Measurements from ENCODE around the gene PAK1.

The PAK1 gene

DNA sequence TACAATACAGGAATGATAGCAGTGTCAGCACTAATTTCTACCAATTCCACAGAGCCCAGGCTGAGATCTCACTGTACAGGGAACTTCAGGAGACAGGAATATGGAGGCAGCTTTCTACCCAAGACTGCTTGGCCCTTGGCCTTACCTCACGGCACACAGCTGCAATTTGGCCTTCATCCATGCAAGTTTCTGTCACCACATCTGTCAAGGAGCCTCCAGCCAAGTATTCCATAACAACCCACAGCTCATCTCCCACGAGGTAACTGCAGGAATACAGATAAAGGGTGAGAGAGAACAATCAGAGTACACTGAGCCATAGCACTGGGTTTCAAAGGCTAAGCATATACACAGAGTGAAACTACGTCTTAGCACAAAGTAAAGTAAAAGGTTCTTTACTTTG, 133.4 kb downstream of the PAK1 start:
- Histone ChIP-seq H3K4me1 (ENCODE audit: control insufficient read depth, insufficient read depth, low read length) (no peaks in the 10 kb centered on the region), H3K27me3 (ENCODE audit: control insufficient read depth, insufficient read depth, low read length) (no peaks in the 10 kb centered on the region), H3K36me3 (ENCODE audit: control insufficient read depth, insufficient read depth, low read length) (peaks cover 95% of the 10 kb centered on the region), H3K9me3 (ENCODE audit: control insufficient read depth, insufficient read depth, low read depth, low read length) (no peaks in the 10 kb centered on the region), H3K27ac (ENCODE audit: low read depth, low read length) (no peak overlapping the region), H3K9ac (ENCODE audit: low read length) (no peak overlapping the region), H3K4me3 (ENCODE audit: low read depth, low read length) (no peak overlapping the region)

DNA sequence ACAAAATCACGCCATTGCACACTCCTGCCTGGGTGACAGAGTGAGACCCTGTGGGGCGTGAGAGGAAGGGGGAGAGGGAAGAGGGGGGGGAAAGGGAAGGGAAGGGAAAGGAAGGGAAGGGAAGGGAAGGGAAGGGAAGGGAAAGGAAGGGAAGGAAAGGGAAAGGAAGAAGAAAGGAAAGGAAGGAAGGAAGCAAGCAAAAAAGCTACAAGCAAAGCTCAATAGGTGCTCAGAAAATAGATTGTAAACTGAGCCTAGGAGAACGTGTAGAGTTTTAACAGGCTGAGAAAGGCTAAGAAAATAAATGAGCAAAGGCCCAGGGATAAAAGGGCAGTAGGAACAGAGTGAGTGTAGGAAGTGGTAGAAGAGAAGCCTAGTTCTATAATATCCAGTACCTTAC, 141.6 kb downstream of the PAK1 start:
- peaks cover 10% of the 10 kb centered on the region for H3K9me3 ChIP-seq (ENCODE audit: control insufficient read depth, insufficient read depth, low read depth, low read length)
- no peak overlapping the region for H3K27ac ChIP-seq (ENCODE audit: low read depth, low read length)
- H3K4me1 ChIP-seq (ENCODE audit: control insufficient read depth, insufficient read depth, low read length), result no peaks in the 10 kb centered on the region
- H3K27me3 ChIP-seq (ENCODE audit: control insufficient read depth, insufficient read depth, low read length), result no peaks in the 10 kb centered on the region
- H3K36me3 ChIP-seq (ENCODE audit: control insufficient read depth, insufficient read depth, low read length), result peaks cover 56% of the 10 kb centered on the region
- no peak overlapping the region for H3K4me3 ChIP-seq (ENCODE audit: low read depth, low read length)
- H3K9ac ChIP-seq (ENCODE audit: low read length), result no peak overlapping the region

DNA sequence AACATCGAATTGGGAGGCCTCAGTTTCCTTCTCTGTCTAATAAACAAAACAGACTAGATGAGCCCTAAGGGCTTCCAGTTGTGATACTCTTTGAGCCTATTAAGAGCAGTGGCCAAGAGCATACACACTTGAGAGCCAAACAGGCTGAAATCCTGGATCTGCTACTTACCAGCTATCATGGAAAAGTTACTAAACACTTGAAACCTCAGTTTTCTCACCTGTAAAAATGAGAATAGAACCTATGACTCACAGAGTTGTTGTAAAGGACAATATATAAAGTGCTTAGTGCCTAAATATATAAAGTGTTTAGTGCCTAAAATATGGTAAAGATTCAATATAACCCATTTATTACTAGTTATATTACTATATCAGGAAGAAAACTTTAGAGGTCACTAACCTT, 148.7 kb downstream of the PAK1 start:
- H3K36me3 ChIP-seq (ENCODE audit: control insufficient read depth, insufficient read depth, low read length), result peaks cover 50% of the 10 kb centered on the region
- H3K4me1 ChIP-seq (ENCODE audit: control insufficient read depth, insufficient read depth, low read length), result no peaks in the 10 kb centered on the region

DNA sequence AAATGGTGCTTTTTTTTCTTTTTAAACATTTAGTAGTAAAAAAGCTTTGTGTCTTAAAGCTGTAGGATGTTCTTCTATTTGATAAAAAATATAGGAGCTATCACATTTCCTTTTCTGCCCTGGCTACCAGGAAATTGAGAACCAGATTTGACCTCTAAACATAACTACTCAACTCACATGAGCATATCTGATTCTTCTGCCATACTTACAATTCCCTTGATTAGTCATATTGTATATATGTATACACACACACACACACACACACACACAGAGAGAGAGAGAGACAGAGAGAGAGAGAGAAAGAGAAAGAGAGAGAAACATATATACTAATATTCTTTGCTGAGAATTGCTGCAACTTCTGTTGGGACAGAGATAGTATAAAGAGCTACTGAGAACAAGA, 149.4 kb downstream of the PAK1 start:
- Histone ChIP-seq H3K4me1 (ENCODE audit: control insufficient read depth, insufficient read depth, low read length) (no peaks in the 10 kb centered on the region), H3K9me3 (ENCODE audit: control insufficient read depth, insufficient read depth, low read depth, low read length) (no peaks in the 10 kb centered on the region), H3K9ac (ENCODE audit: low read length) (no peak overlapping the region), H3K27me3 (ENCODE audit: control insufficient read depth, insufficient read depth, low read length) (no peaks in the 10 kb centered on the region), H3K27ac (ENCODE audit: low read depth, low read length) (no peak overlapping the region), H3K36me3 (ENCODE audit: control insufficient read depth, insufficient read depth, low read length) (peaks cover 50% of the 10 kb centered on the region), H3K4me3 (ENCODE audit: low read depth, low read length) (no peak overlapping the region)

More for the DNA sequence above, 148.7 kb downstream of the PAK1 start:
- no peak overlapping the region for H3K4me3 ChIP-seq (ENCODE audit: low read depth, low read length)
- no peak overlapping the region for H3K9ac ChIP-seq (ENCODE audit: low read length)
- H3K27me3 ChIP-seq (ENCODE audit: control insufficient read depth, insufficient read depth, low read length), result no peaks in the 10 kb centered on the region
- H3K27ac ChIP-seq (ENCODE audit: low read depth, low read length), result no peak overlapping the region
- no peaks in the 10 kb centered on the region for H3K9me3 ChIP-seq (ENCODE audit: control insufficient read depth, insufficient read depth, low read depth, low read length)

DNA sequence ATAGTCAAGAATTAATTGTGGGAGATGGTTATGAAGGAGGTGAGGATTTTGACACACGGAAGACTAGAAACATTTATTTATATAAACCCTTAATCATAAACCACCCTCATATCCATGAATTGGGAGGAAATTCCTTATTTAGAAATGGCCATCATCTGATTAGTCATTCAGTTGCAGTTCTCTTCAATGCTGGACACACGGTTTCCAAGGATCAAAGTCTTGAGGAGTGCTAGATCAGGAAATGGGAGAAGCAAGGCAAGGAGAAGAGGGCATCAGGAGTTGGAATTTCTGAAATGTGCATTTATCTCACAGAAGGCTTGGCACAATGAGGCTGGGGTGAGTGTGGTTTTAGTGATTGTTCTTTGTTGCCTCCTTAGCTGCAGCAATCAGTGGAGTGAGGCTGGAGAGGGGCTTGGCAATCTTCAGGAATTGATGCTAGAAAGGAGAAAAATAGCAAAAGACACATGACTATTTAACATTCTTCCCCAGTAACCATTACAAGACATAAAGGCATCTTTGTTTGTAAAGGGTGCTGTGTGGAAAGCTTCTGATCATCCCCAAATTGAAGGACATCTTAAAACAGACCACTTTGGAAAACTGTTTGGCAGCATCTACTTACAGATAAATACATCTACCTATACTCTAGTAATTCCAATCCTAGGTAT, 150.8 kb downstream of the PAK1 start:
- no peaks in the 10 kb centered on the region for H3K27me3 ChIP-seq (ENCODE audit: control insufficient read depth, insufficient read depth, low read length)
- no peak overlapping the region for H3K27ac ChIP-seq (ENCODE audit: low read depth, low read length)
- H3K4me3 ChIP-seq (ENCODE audit: low read depth, low read length), result no peak overlapping the region
- peaks cover 50% of the 10 kb centered on the region for H3K36me3 ChIP-seq (ENCODE audit: control insufficient read depth, insufficient read depth, low read length)
- no peaks in the 10 kb centered on the region for H3K4me1 ChIP-seq (ENCODE audit: control insufficient read depth, insufficient read depth, low read length)
- no peaks in the 10 kb centered on the region for H3K9me3 ChIP-seq (ENCODE audit: control insufficient read depth, insufficient read depth, low read depth, low read length)
- H3K9ac ChIP-seq (ENCODE audit: low read length), result no peak overlapping the region

DNA sequence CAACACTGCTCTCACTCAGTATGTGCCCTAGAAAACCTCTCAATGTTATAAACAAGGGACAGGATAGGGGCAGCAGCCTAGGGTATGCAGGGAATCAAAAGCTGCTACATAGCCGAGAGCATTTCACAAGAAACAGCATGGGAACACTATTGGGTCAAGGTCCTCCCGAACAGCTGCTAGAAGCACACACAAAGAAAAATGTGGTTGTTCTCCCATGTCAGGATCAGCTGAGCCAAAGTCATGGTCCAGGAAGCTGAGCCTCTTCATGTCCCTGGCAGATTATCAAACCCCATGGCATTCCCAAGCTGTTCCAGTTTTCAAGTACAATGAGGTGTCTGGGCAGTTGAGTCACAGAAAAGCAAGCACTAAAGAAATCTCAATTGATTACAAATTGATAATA, 151.4 kb downstream of the PAK1 start:
- no peaks in the 10 kb centered on the region for H3K9me3 ChIP-seq (ENCODE audit: control insufficient read depth, insufficient read depth, low read depth, low read length)
- H3K36me3 ChIP-seq (ENCODE audit: control insufficient read depth, insufficient read depth, low read length), result peaks cover 50% of the 10 kb centered on the region
- H3K9ac ChIP-seq (ENCODE audit: low read length), result no peak overlapping the region
- H3K4me1 ChIP-seq (ENCODE audit: control insufficient read depth, insufficient read depth, low read length), result no peaks in the 10 kb centered on the region
- no peak overlapping the region for H3K27ac ChIP-seq (ENCODE audit: low read depth, low read length)
- H3K4me3 ChIP-seq (ENCODE audit: low read depth, low read length), result no peak overlapping the region
- no peaks in the 10 kb centered on the region for H3K27me3 ChIP-seq (ENCODE audit: control insufficient read depth, insufficient read depth, low read length)

DNA sequence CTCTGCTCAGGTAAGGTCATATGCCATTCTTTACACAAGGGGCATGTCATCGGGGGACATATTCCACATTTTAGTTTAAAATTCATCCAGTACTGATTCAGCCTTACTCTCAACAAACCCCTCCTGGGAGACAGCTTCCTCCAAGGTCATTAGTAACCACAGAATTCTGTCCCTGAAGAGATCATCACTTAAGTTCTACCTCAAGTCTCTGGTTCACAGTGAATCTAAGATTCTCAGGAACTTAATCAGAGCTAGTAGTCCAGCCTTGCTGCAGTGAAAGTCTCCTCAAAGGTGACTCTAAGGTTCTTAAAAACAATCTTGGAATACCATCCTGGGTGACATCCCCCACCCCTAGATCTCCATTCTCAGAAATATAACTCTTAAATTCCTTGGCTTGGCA, 153.5 kb downstream of the PAK1 start:
- Histone ChIP-seq H3K27me3 (ENCODE audit: control insufficient read depth, insufficient read depth, low read length) (no peaks in the 10 kb centered on the region), H3K9me3 (ENCODE audit: control insufficient read depth, insufficient read depth, low read depth, low read length) (no peaks in the 10 kb centered on the region), H3K9ac (ENCODE audit: low read length) (no peak overlapping the region), H3K27ac (ENCODE audit: low read depth, low read length) (no peak overlapping the region), H3K4me1 (ENCODE audit: control insufficient read depth, insufficient read depth, low read length) (no peaks in the 10 kb centered on the region), H3K4me3 (ENCODE audit: low read depth, low read length) (no peak overlapping the region), H3K36me3 (ENCODE audit: control insufficient read depth, insufficient read depth, low read length) (peaks cover 38% of the 10 kb centered on the region)

DNA sequence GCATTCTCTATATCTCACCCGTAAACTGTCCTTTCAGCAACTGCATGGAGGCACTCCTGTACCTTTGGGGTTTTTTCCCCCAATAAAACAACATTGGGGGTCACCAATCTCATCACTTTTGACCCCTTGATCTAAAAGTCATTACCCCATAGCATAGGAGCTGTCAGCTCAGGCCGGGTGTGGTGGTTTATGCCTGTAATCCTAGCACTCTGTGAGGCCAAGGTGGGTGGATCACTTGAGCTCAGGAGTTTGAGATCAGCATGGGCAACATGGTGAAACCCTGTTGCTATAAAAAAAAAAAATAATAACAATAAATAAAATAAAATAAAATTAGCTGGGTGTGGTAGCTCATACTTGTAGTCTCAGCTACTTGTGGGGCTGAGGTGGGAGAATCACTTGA, 155.3 kb downstream of the PAK1 start:
- peaks cover 22% of the 10 kb centered on the region for H3K36me3 ChIP-seq (ENCODE audit: control insufficient read depth, insufficient read depth, low read length)
- H3K9ac ChIP-seq (ENCODE audit: low read length), result no peak overlapping the region
- H3K27ac ChIP-seq (ENCODE audit: low read depth, low read length), result no peak overlapping the region
- no peaks in the 10 kb centered on the region for H3K27me3 ChIP-seq (ENCODE audit: control insufficient read depth, insufficient read depth, low read length)
- H3K4me1 ChIP-seq (ENCODE audit: control insufficient read depth, insufficient read depth, low read length), result no peaks in the 10 kb centered on the region
- no peak overlapping the region for H3K4me3 ChIP-seq (ENCODE audit: low read depth, low read length)
- no peaks in the 10 kb centered on the region for H3K9me3 ChIP-seq (ENCODE audit: control insufficient read depth, insufficient read depth, low read depth, low read length)

DNA sequence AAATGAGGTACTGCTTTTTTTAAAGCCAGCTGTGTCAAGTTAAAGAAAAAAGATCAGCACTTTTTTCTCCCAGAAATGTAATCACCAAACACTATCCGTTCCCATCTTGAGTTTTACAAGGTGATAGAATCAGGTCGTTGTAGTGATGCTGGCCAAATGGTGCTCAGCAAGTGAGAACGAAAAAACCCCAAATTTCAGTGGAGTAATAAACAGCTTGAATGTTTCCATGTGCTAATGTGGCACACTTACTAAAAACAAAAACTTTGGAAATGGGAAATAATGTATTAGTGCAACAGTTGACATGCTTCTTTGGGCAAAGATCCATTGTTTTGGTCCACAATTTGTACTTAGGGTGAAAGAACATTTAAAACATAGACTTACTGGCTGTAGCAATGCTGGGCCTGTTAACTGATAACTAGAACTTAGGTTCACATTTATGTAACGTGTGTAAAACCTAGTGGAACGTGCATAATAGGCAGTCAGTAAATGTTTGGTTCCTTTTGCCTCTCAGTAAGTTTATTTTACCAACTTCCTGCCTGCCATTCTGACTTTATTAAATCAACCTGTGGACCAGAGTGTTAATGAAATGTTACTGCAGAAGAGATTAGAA, 157.1 kb downstream of the PAK1 start:
- H3K9me3 ChIP-seq (ENCODE audit: control insufficient read depth, insufficient read depth, low read depth, low read length), result no peaks in the 10 kb centered on the region
- H3K9ac ChIP-seq (ENCODE audit: low read length), result no peak overlapping the region
- H3K4me3 ChIP-seq (ENCODE audit: low read depth, low read length), result no peak overlapping the region
- no peaks in the 10 kb centered on the region for H3K27me3 ChIP-seq (ENCODE audit: control insufficient read depth, insufficient read depth, low read length)
- H3K4me1 ChIP-seq (ENCODE audit: control insufficient read depth, insufficient read depth, low read length), result no peaks in the 10 kb centered on the region
- H3K36me3 ChIP-seq (ENCODE audit: control insufficient read depth, insufficient read depth, low read length), result peaks cover 8% of the 10 kb centered on the region; the same call in 1 of the 2 replicates
- H3K27ac ChIP-seq (ENCODE audit: low read depth, low read length), result no peak overlapping the region

DNA sequence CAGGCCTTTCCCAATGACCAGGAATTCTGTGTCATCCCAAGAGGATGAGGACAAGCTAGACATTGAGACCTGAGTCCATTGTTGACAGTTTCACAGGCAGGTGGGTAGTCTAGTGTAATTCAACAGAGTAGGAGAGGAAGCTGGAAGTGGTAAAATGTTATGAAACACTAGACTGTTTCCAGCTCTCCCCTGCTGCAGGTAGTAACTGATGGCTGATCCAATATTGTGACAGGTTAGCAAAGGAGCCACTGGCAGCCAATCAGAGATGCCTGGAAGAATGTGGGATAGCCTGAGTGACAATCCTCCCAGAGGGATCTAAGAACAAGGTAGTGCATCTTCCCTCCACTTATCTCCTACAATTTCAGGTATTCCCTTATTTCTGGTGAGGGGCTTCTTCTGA, 161.8 kb downstream of the PAK1 start:
- Histone ChIP-seq H3K4me3 (ENCODE audit: low read depth, low read length) (no peak overlapping the region), H3K27ac (ENCODE audit: low read depth, low read length) (no peak overlapping the region), H3K27me3 (ENCODE audit: control insufficient read depth, insufficient read depth, low read length) (no peaks in the 10 kb centered on the region), H3K4me1 (ENCODE audit: control insufficient read depth, insufficient read depth, low read length) (peaks cover 4% of the 10 kb centered on the region; the same call in 1 of the 2 replicates), H3K9me3 (ENCODE audit: control insufficient read depth, insufficient read depth, low read depth, low read length) (no peaks in the 10 kb centered on the region), H3K9ac (ENCODE audit: low read length) (no peak overlapping the region), H3K36me3 (ENCODE audit: control insufficient read depth, insufficient read depth, low read length) (no peaks in the 10 kb centered on the region)

DNA sequence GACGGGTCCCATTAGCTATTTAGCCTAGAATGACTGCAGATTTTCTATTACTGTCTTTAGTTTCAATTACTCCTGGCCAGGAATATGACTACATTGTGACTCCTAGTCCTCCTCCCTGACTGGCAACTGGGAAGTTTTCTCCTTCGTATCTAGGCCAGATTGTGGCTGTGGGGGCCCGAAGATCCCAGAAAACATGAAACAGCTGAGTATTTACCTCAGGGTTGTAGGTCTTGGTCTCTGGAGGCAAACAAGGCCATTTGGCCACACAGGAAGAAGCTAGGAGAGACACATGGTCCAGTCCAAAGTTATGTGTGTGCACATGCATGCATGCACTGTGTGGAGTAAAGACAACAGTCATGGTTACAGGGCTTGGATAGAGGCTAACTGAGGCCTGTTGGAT, 162.2 kb downstream of the PAK1 start:
- H3K27me3 ChIP-seq (ENCODE audit: control insufficient read depth, insufficient read depth, low read length), result no peaks in the 10 kb centered on the region
- no peaks in the 10 kb centered on the region for H3K36me3 ChIP-seq (ENCODE audit: control insufficient read depth, insufficient read depth, low read length)
- no peak overlapping the region for H3K4me3 ChIP-seq (ENCODE audit: low read depth, low read length)
- peaks cover 4% of the 10 kb centered on the region; the same call in 1 of the 2 replicates for H3K4me1 ChIP-seq (ENCODE audit: control insufficient read depth, insufficient read depth, low read length)
- no peak overlapping the region for H3K27ac ChIP-seq (ENCODE audit: low read depth, low read length)
- H3K9ac ChIP-seq (ENCODE audit: low read length), result no peak overlapping the region
- H3K9me3 ChIP-seq (ENCODE audit: control insufficient read depth, insufficient read depth, low read depth, low read length), result no peaks in the 10 kb centered on the region

All from HUES6 (cell line).